IMR-90 (cell line): ENCODE data around the gene LGI4. TPM values are rescaled to one million over a fixed set of nuclear protein-coding genes. Genes with fewer than 3 reads are reported as not detected.

Experiments used
- ATAC-seq: fragments of 200-7000 bp; cut with Tn5 transposase; 2 replicates; pipeline ENCODE4 v1.9.1; 2020; ENCODE audit warnings: low read depth, mild to moderate bottlenecking, moderate library complexity
- BruUV-seq: library from RNA; stranded (reverse); fragments of 400-500 nt; replicated peaks from 2 replicates; lab custom pipeline; 2021; lab: Mats Ljungman, UMichigan
- CTCF ChIA-PET: fragments of 300-600 bp; formaldehyde crosslinking; extraction: SDS; loops from one replicate; lab custom pipeline; 2021; ENCODE audit warnings: antibody characterized with exemption; lab: Yijun Ruan, JAX
- POLR2A ChIA-PET: fragments of 300-600 bp; sonication (Branson Sonifier 250); formaldehyde crosslinking; loops from one replicate; lab custom pipeline; 2022; ENCODE audit warnings: antibody characterized with exemption; ENCODE audit not compliant: unreplicated experiment; lab: Charles Lee
- DNase-seq: peaks from one replicate; pipeline ENCODE4 v3.0.0; 2013
- H2AFZ ChIP-seq: replicated peaks from 2 replicates; pipeline ENCODE3; 2013; ENCODE audit warnings: low read length, mild to moderate bottlenecking; ENCODE audit not compliant: poor library complexity
- H2AK5ac ChIP-seq: 2 replicates; pipeline ENCODE4 v1.6.1; 2013; ENCODE audit warnings: low read depth, low read length, inconsistent platforms
- H2AK9ac ChIP-seq: replicated peaks from 2 replicates; pipeline ENCODE3; 2013; ENCODE audit warnings: mild to moderate bottlenecking, low read depth, low read length, moderate library complexity; ENCODE audit not compliant: poor library complexity
- H2BK120ac ChIP-seq: 2 replicates; pipeline ENCODE4 v1.6.1; 2013; ENCODE audit warnings: low read depth, low read length, inconsistent platforms
- H2BK15ac ChIP-seq: 3 replicates; pipeline ENCODE4 v1.6.1; 2013; ENCODE audit warnings: low read depth, low read length, inconsistent platforms
- H2BK20ac ChIP-seq: 2 replicates; pipeline ENCODE4 v1.6.1; 2013; ENCODE audit warnings: low read depth, mild to moderate bottlenecking, inconsistent platforms, low read length, moderate library complexity
- H2BK5ac ChIP-seq: 2 replicates; pipeline ENCODE4 v1.6.1; 2013; ENCODE audit warnings: mild to moderate bottlenecking, low read depth, low read length, inconsistent platforms; ENCODE audit not compliant: poor library complexity, severe bottlenecking
- H3K14ac ChIP-seq: replicated peaks from 2 replicates; pipeline ENCODE4 v1.6.1; 2013; ENCODE audit warnings: low read depth, low read length, inconsistent platforms
- H3K18ac ChIP-seq: 2 replicates; pipeline ENCODE4 v1.6.1; 2013; ENCODE audit warnings: low read depth, low read length, control low read depth
- H3K23ac ChIP-seq: 2 replicates; pipeline ENCODE4 v1.6.1; 2013; ENCODE audit warnings: low read depth, low read length, inconsistent platforms
- H3K27ac ChIP-seq: 2 replicates; pipeline ENCODE4 v1.5.1; 2013; ENCODE audit warnings: mild to moderate bottlenecking, control low read depth, low read length; ENCODE audit not compliant: insufficient read depth
- H3K27me3 ChIP-seq: 2 replicates; pipeline ENCODE4 v1.6.1; 2013; ENCODE audit warnings: low read length; ENCODE audit not compliant: control insufficient read depth, insufficient read depth
- H3K36me3 ChIP-seq: 2 replicates; pipeline ENCODE4 v1.6.1; 2013; ENCODE audit warnings: low read length, mixed read lengths; ENCODE audit not compliant: control insufficient read depth, insufficient read depth
- H3K4ac ChIP-seq: 2 replicates; pipeline ENCODE4 v1.6.1; 2013; ENCODE audit warnings: low read depth, low read length, inconsistent platforms
- H3K4me1 ChIP-seq: 2 replicates; pipeline ENCODE4 v1.6.1; 2013; ENCODE audit warnings: low read length, mixed read lengths; ENCODE audit not compliant: control insufficient read depth, insufficient read depth
- H3K4me2 ChIP-seq: 2 replicates; pipeline ENCODE4 v1.6.1; 2013; ENCODE audit warnings: low read depth, mild to moderate bottlenecking, control low read depth, low read length, moderate library complexity
- H3K4me3 ChIP-seq: 2 replicates; pipeline ENCODE4 v1.5.1; 2013; ENCODE audit warnings: low read depth, mild to moderate bottlenecking, control low read depth, low read length, moderate library complexity; ENCODE audit not compliant: insufficient read depth
- H3K56ac ChIP-seq: 2 replicates; pipeline ENCODE4 v1.6.1; 2013; ENCODE audit warnings: low read length, inconsistent platforms; ENCODE audit not compliant: insufficient read depth; ENCODE audit errors: extremely low read depth
- H3K79me1 ChIP-seq, 2 experiments: 2 replicates each; pipeline ENCODE4 v1.6.1; 2013; ENCODE audit warnings: low read length in 2 of 2, inconsistent platforms in 1 of 2, low read depth in 1 of 2
- H3K9ac ChIP-seq: 2 replicates; pipeline ENCODE4 v1.6.1; 2013; ENCODE audit warnings: low read depth, low read length, control low read depth
- H3K9me1 ChIP-seq: 2 replicates; pipeline ENCODE4 v1.6.1; 2013; ENCODE audit warnings: low read length, inconsistent platforms; ENCODE audit not compliant: insufficient read depth
- H3K9me3 ChIP-seq: 2 replicates; pipeline ENCODE4 v1.6.1; 2013; ENCODE audit warnings: low read length; ENCODE audit not compliant: control insufficient read depth, insufficient read depth
- H4K20me1 ChIP-seq: 2 replicates; pipeline ENCODE4 v1.6.1; 2013; ENCODE audit warnings: low read length, inconsistent platforms; ENCODE audit not compliant: insufficient read depth
- H4K5ac ChIP-seq: 2 replicates; pipeline ENCODE4 v1.6.1; 2013; ENCODE audit warnings: mild to moderate bottlenecking, low read depth, low read length, control low read depth
- H4K8ac ChIP-seq, 2 experiments: 2 replicates each; pipeline ENCODE4 v1.6.1; 2013; ENCODE audit warnings: low read depth in 2 of 2, low read length in 2 of 2, control low read depth in 1 of 2, inconsistent platforms in 1 of 2
- H4K91ac ChIP-seq: 2 replicates; pipeline ENCODE4 v1.6.1; 2013; ENCODE audit warnings: low read depth, low read length, inconsistent platforms; ENCODE audit not compliant: insufficient read depth
- ELK1 ChIP-seq: fragments of 150-350 bp; IDR thresholded peaks from 2 replicates; pipeline ENCODE4 v1.6.1; 2016; ENCODE audit warnings: low read depth, mild to moderate bottlenecking, low read length, moderate library complexity, borderline replicate concordance
- FOS ChIP-seq: fragments of 150-350 bp; IDR thresholded peaks from 2 replicates; pipeline ENCODE4 v1.6.1; 2016; ENCODE audit warnings: low read depth, low read length
- NFE2L2 ChIP-seq: fragments of 150-350 bp; IDR thresholded peaks from 2 replicates; pipeline ENCODE4 v1.6.1; 2016; ENCODE audit warnings: low read depth, mild to moderate bottlenecking, low read length
- RCOR1 ChIP-seq: IDR thresholded peaks from 2 replicates; pipeline ENCODE4 v1.6.1; 2012; ENCODE audit warnings: mild to moderate bottlenecking, low read length, improper control_type of control experiment; ENCODE audit not compliant: insufficient replicate concordance
- WGBS, 2 experiments: methylation state at CpG; one replicate each; pipeline versions ENCODE4 v1.1.5 to v1.1.7; 2013; ENCODE audit warnings: missing lambda C conversion rate in 2 of 2; ENCODE audit not compliant: insufficient read length in 1 of 2; ENCODE audit errors: extremely low coverage in 2 of 2; 5-methylcytosine and 5-hydroxymethylcytosine counted together
- dilution Hi-C: fragments of 300-500 bp; cut with HindIII; formaldehyde crosslinking; loops from one replicate; pipeline ENCODE4 v1.14.3; 2018; ENCODE audit warnings: low sequenced_read_pairs; ENCODE audit not compliant: unreplicated experiment
- in situ Hi-C: fragments of 300-500 bp; cut with MboI; formaldehyde crosslinking; loops from 3 replicates; pipeline ENCODE4 v1.14.3; 2019; ENCODE audit warnings: low sequenced_read_pairs, inconsistent platforms, mixed read lengths
- intact Hi-C: fragments of 100-400 bp; cut with micrococcal nuclease; formaldehyde crosslinking; loops from 2 replicates; pipeline ENCODE4 v1.10.0; 2022
- polyA plus RNA-seq, 3 experiments: library from polyadenylated mRNA; depleted of rRNA; stranded (reverse); fragments of >200 nt; gene quantifications; 2 replicates each; pipeline ENCODE4 v1.2.3, GENCODE V29; 2012; ENCODE audit warnings: low replicate concordance in 1 of 3
- total RNA-seq: library from RNA; depleted of rRNA; stranded (reverse); fragments of >200 nt; gene quantifications from 2 replicates; pipeline ENCODE4 v1.2.3, GENCODE V29; 2012

LGI4 gene
- total and polyA plus RNA-seq, 2 of the 4 experiments (the other 2 are of a cell fraction), result 0.10 TPM; not detected in 1

GRCh38 chr19:35110974-35111373 lies 23.9 kb downstream of the LGI4 start:
- in situ Hi-C loops, result no loop called here
- CTCF ChIA-PET, result no interaction called here
- dilution Hi-C loops, result no loop called here
- H3K4ac ChIP-seq, result no peak overlapping the region
- no peak overlapping the region for H2AFZ ChIP-seq
- H3K4me2 ChIP-seq, result no peak overlapping the region
- no peaks in the 10 kb centered on the region for H3K4me1 ChIP-seq
- no TSS peak for BruUV-seq
- H4K5ac ChIP-seq, result no peak overlapping the region
- no peaks in the 10 kb centered on the region for H4K20me1 ChIP-seq
- no peaks in the 10 kb centered on the region for H3K9me1 ChIP-seq
- H4K91ac ChIP-seq, result no peak overlapping the region
- H4K8ac ChIP-seq, result no peak overlapping the region
- 100% methylated on average over 1 of the region's 9 CpGs; no CpG with 5 or more reads in 1 of the 2 experiments for WGBS, 2 experiments
- DNase-seq (no peak), ATAC-seq (no peak)
- H3K9ac ChIP-seq, result no peak overlapping the region
- H3K18ac ChIP-seq, result no peak overlapping the region
- H3K27ac ChIP-seq, result no peak overlapping the region
- no peak overlapping the region for H2AK5ac ChIP-seq
- H3K23ac ChIP-seq, result no peak overlapping the region
- intact Hi-C loops, result no loop called here
- POLR2A ChIA-PET, result no interaction called here
- H3K27me3 ChIP-seq, result peaks cover 13% of the 10 kb centered on the region; the same call in 1 of the 2 replicates
- H3K14ac ChIP-seq, result no peak overlapping the region
- no peak overlapping the region for H3K4me3 ChIP-seq
- H2BK5ac ChIP-seq, result no peak overlapping the region
- no peaks in the 10 kb centered on the region for H3K79me1 ChIP-seq
- H2BK120ac ChIP-seq, result no peak overlapping the region
- no peak overlapping the region for H2AK9ac ChIP-seq
- no peak overlapping the region for H2BK15ac ChIP-seq
- H3K9me3 ChIP-seq, result peaks cover 3% of the 10 kb centered on the region; the same call in 1 of the 2 replicates
- no peak for TF ChIP-seq RCOR1
- no peak for TF ChIP-seq FOS
- no peak for TF ChIP-seq ELK1
- TF ChIP-seq NFE2L2, result no peak
- no peak overlapping the region for H2BK20ac ChIP-seq
- no peak overlapping the region for H3K56ac ChIP-seq
- no peaks in the 10 kb centered on the region for H3K36me3 ChIP-seq
